IPS-18c (cell line): ENCODE measurements around the gene TCF12.

Experiments
- H3K4me3 ChIP-seq: 2 replicates; pipeline ENCODE4 v1.7.0; 2013; ENCODE audit warnings: low read depth, mild to moderate bottlenecking, low read length, moderate library complexity; ENCODE audit not compliant: insufficient read depth
- H3K9me3 ChIP-seq: one replicate; pipeline ENCODE4 v1.6.1; 2013; ENCODE audit warnings: mild to moderate bottlenecking, low read length, moderate library complexity; ENCODE audit not compliant: control insufficient read depth, insufficient read depth

Gene TCF12

GRCh38 chr15:56918046-56918938, at the start of gene TCF12:
Gene TCF12 (plus strand): TSS chr15:56918644. CDS start chr15:56919914, 1,270 bp downstream.
- peaks cover 6% of the 10 kb centered on the region for H3K9me3 ChIP-seq
- H3K4me3 ChIP-seq = peak within 1 kb of the TSS; percentile 97

GRCh38 chr15:56869573-56869972, 48.9 kb upstream of the TCF12 start:
- no peak overlapping the region for H3K4me3 ChIP-seq

GRCh38 chr15:56871185-56871584, 47.3 kb upstream of the TCF12 start:
- H3K4me3 ChIP-seq = no peak overlapping the region
- no peaks in the 10 kb centered on the region for H3K9me3 ChIP-seq

More at GRCh38 chr15:56869573-56869972, 48.9 kb upstream of the TCF12 start:
- H3K9me3 ChIP-seq = no peaks in the 10 kb centered on the region

GRCh38 chr15:56871867-56872266, 46.6 kb upstream of the TCF12 start:
- no peaks in the 10 kb centered on the region for H3K9me3 ChIP-seq
- H3K4me3 ChIP-seq = no peak overlapping the region

- Histone ChIP-seq H3K9me3 (no peaks in the 10 kb centered on the region), H3K4me3 (no peak overlapping the region)
Measured at GRCh38 chr15:56877255-56877970, 41.0 kb upstream of the TCF12 start.

GRCh38 chr15:56879502-56879901, 38.9 kb upstream of the TCF12 start:
- H3K4me3 ChIP-seq = no peak overlapping the region
- no peaks in the 10 kb centered on the region for H3K9me3 ChIP-seq

GRCh38 chr15:56883088-56883487, 35.4 kb upstream of the TCF12 start:
- H3K4me3 ChIP-seq = no peak overlapping the region
- no peaks in the 10 kb centered on the region for H3K9me3 ChIP-seq

- H3K4me3 ChIP-seq = peak overlapping the region; percentile 74
- H3K9me3 ChIP-seq = no peaks in the 10 kb centered on the region
Measured at GRCh38 chr15:56886363-56886931, 32.0 kb upstream of the TCF12 start.

- H3K9me3 ChIP-seq = no peaks in the 10 kb centered on the region
- H3K4me3 ChIP-seq = peak overlapping the region; percentile 74
Measured at GRCh38 chr15:56886932-56887781, 31.3 kb upstream of the TCF12 start.

- H3K9me3 ChIP-seq = no peaks in the 10 kb centered on the region
- peak overlapping the region; percentile 74 for H3K4me3 ChIP-seq
Measured at GRCh38 chr15:56887782-56888438, 30.5 kb upstream of the TCF12 start.

GRCh38 chr15:56890038-56890437, 28.4 kb upstream of the TCF12 start:
- H3K9me3 ChIP-seq = no peaks in the 10 kb centered on the region
- no peak overlapping the region for H3K4me3 ChIP-seq

- Histone ChIP-seq H3K4me3 (no peak overlapping the region), H3K9me3 (no peaks in the 10 kb centered on the region)
Measured at GRCh38 chr15:56891852-56892440, 26.5 kb upstream of the TCF12 start.

- no peaks in the 10 kb centered on the region for H3K9me3 ChIP-seq
- H3K4me3 ChIP-seq = no peak overlapping the region
Measured at GRCh38 chr15:56892659-56893363, 25.6 kb upstream of the TCF12 start.

GRCh38 chr15:56893364-56893678, 25.1 kb upstream of the TCF12 start:
- Histone ChIP-seq H3K4me3 (no peak overlapping the region), H3K9me3 (no peaks in the 10 kb centered on the region)

GRCh38 chr15:56894601-56895000, 23.8 kb upstream of the TCF12 start:
- no peaks in the 10 kb centered on the region for H3K9me3 ChIP-seq
- no peak overlapping the region for H3K4me3 ChIP-seq

GRCh38 chr15:56901931-56902330, 16.5 kb upstream of the TCF12 start:
- Histone ChIP-seq H3K9me3 (peaks cover 2% of the 10 kb centered on the region), H3K4me3 (no peak overlapping the region)
